Measurements from ENCODE around the gene CNTNAP2. TPM values are rescaled to one million over a fixed set of nuclear protein-coding genes. Genes with fewer than 3 reads are reported as not detected.

Gene CNTNAP2
- total and polyA plus RNA-seq, 2 of the 4 experiments (the other 2 are of a cell fraction), result not detected

DNA sequence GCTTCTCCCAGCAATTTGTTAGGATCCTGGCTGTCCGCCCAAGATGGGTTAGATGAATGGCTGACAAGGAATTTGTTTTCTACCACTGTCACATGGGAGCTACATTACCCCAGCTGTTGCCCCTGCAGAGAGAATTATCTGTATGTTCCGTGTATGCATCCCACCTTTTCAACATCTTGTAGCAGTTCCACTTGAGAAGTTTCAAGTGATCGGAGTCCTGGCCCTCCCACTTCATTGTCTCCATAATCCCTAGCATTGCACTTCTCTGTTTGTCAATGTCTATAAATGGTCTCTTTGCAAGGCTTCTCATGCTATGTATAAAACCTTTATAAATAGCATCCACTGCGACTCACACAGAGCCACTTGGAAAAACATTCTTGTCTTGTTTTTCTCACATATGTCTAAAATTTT is 972.5 kb downstream of the CNTNAP2 start:
- Histone ChIP-seq H3K36me3 (ENCODE audit: control insufficient read depth, insufficient read depth, low read length) (no peaks in the 10 kb centered on the region), H2AK5ac (ENCODE audit: low read depth, low read length) (no peak overlapping the region), H3K4me1 (ENCODE audit: control insufficient read depth, insufficient read depth, low read length) (no peaks in the 10 kb centered on the region), H3K23ac (ENCODE audit: low read depth, low read length) (no peak overlapping the region), H4K20me1 (ENCODE audit: insufficient read depth, low read length) (no peaks in the 10 kb centered on the region), H3K9me1 (ENCODE audit: insufficient read depth, low read length) (no peaks in the 10 kb centered on the region), H2BK20ac (ENCODE audit: low read depth, low read length) (no peak overlapping the region), H3K27ac (ENCODE audit: insufficient read depth, low read length) (no peak overlapping the region), H3K9me3 (ENCODE audit: control insufficient read depth, insufficient read depth, low read length) (peaks cover 11% of the 10 kb centered on the region), H2AK9ac (replicated peaks; ENCODE audit: low read depth, low read length, poor library complexity) (no peak overlapping the region), H3K9ac (ENCODE audit: low read depth, low read length) (no peak overlapping the region), H3K56ac (ENCODE audit: extremely low read depth, insufficient read depth, low read length) (no peak overlapping the region), H3K14ac (replicated peaks; ENCODE audit: low read depth, low read length) (no peak overlapping the region), H4K91ac (ENCODE audit: insufficient read depth, low read depth, low read length) (no peak overlapping the region), H4K5ac (ENCODE audit: low read depth, low read length) (no peak overlapping the region), H3K4ac (ENCODE audit: low read depth, low read length) (no peak overlapping the region), H3K79me1 (ENCODE audit: low read depth in 1 of 2, low read length in 2 of 2) (no peaks in the 10 kb centered on the region), H4K8ac (ENCODE audit: low read depth in 2 of 2, low read length in 2 of 2) (no peak overlapping the region), H2BK5ac (ENCODE audit: low read depth, low read length, poor library complexity, severe bottlenecking) (no peak overlapping the region), H3K18ac (ENCODE audit: low read depth, low read length) (no peak overlapping the region), H2BK15ac (ENCODE audit: low read depth, low read length) (no peak overlapping the region), H2AFZ (replicated peaks; ENCODE audit: low read length, poor library complexity) (no peak overlapping the region), H3K4me2 (ENCODE audit: low read depth, low read length) (no peak overlapping the region), H2BK120ac (ENCODE audit: low read depth, low read length) (no peak overlapping the region), H3K27me3 (ENCODE audit: control insufficient read depth, insufficient read depth, low read length) (no peaks in the 10 kb centered on the region), H3K4me3 (ENCODE audit: insufficient read depth, low read depth, low read length) (no peak overlapping the region)
- in situ Hi-C loops (cut with MboI; ENCODE audit: low sequenced_read_pairs) (no loop called here), intact Hi-C loops (cut with micrococcal nuclease) (no loop called here), dilution Hi-C loops (cut with HindIII; ENCODE audit: low sequenced_read_pairs, unreplicated experiment) (no loop called here)
- no CpG with 5 or more reads among the region's 4 CpGs for WGBS, 2 experiments (ENCODE audit: extremely low coverage in 2 of 2, insufficient read length in 1 of 2)
- no peak for DNase-seq
- CTCF ChIA-PET, result no interaction called here
- POLR2A ChIA-PET (ENCODE audit: unreplicated experiment), result no interaction called here
- no peak for ATAC-seq (ENCODE audit: low read depth)
- no TSS peak for BruUV-seq (replicated peaks)
- TF ChIP-seq RCOR1 (IDR thresholded peaks at IDR 0.05; ENCODE audit: insufficient replicate concordance, low read length), result no peak
- TF ChIP-seq NFE2L2 (IDR thresholded peaks at IDR 0.05; ENCODE audit: low read depth, low read length), result no peak
- TF ChIP-seq POLR2A (IDR thresholded peaks at IDR 0.05; ENCODE audit: low read depth, low read length), result no peak
- TF ChIP-seq CEBPB (IDR thresholded peaks at IDR 0.05; ENCODE audit: low read depth, low read length), result no peak
- TF ChIP-seq SMC3 (IDR thresholded peaks at IDR 0.05; ENCODE audit: low read depth, low read length), result no peak
